ENCODE measurements around the gene WDR90. TPM values are rescaled to one million over a fixed set of nuclear protein-coding genes. Genes with fewer than 3 reads are reported as not detected.

WDR90 gene
- total and polyA plus RNA-seq, 2 of the 13 experiments (the other 11 are each of a cell fraction or from before 2014, with no cell fraction given), result 14.9 to 28.9 TPM

DNA sequence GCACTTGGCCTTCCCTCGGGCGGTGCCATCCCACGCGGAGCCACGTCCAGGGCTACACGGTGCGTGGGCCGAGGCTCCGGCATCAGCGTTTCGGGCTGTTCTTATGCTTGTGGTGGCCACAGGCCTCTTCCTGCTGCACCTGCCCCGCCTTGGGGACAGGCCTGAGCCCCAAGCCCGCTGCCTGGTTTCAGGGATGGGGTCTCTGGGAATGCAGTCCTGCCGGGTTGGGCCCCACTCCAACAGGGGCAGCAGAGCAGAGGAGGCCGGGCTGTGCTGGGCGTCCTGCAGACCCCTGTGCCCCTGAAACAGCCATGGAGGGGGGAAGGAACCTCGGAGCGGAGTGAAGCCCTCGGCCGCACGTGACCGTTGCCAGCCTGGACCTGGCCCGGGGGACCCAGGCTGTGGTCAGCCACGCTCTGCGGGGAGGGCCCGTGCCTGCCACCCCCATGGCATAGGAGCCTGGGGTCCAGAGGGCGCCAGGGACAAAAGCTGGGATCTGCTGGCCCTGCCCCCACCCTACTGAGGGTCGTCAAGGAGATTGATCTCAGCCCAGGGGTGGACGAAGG lies 18.8 kb upstream of the WDR90 start (continued):
- TF ChIP-seq ZBTB40 (IDR thresholded peaks at IDR 0.05) (no peak), ZBTB40 (CRISPR knock-in tag; IDR thresholded peaks at IDR 0.05) (no peak), ZNF292 (CRISPR knock-in tag; IDR thresholded peaks at IDR 0.05; ENCODE audit: borderline replicate concordance, low read depth) (no peak), STAG1 (CRISPR knock-in tag; IDR thresholded peaks at IDR 0.05) (no peak), POLR2G (IDR thresholded peaks at IDR 0.05; ENCODE audit: low read depth, low read length) (no peak; the same call in 1 of the 2 replicates), KDM1A (CRISPR knock-in tag; IDR thresholded peaks at IDR 0.05) (no peak), ZNF121 (CRISPR knock-in tag; IDR thresholded peaks at IDR 0.05) (0 out of 2 replicates have a peak, but pooled peaks have one; percentile 26), KAT2B (IDR thresholded peaks at IDR 0.05; ENCODE audit: borderline replicate concordance, low read depth, low read length) (no peak), NR0B2 (CRISPR knock-in tag; IDR thresholded peaks at IDR 0.05) (0 out of 2 replicates have a peak, but pooled peaks have one; percentile 20), NFIC (IDR thresholded peaks at IDR 0.05; ENCODE audit: low read length) (no peak), ZNF546 (CRISPR knock-in tag; conservative IDR thresholded peaks at IDR 0.05) (no peak; the same call in 1 of the 2 replicates), AGO2 (optimal IDR thresholded peaks at IDR 0.05; ENCODE audit: low read depth, low read length) (peak; percentile 78), CBX1 (IDR thresholded peaks at IDR 0.05; ENCODE audit: low read depth) (no peak)
- TF ChIP-seq, protein P1, sequence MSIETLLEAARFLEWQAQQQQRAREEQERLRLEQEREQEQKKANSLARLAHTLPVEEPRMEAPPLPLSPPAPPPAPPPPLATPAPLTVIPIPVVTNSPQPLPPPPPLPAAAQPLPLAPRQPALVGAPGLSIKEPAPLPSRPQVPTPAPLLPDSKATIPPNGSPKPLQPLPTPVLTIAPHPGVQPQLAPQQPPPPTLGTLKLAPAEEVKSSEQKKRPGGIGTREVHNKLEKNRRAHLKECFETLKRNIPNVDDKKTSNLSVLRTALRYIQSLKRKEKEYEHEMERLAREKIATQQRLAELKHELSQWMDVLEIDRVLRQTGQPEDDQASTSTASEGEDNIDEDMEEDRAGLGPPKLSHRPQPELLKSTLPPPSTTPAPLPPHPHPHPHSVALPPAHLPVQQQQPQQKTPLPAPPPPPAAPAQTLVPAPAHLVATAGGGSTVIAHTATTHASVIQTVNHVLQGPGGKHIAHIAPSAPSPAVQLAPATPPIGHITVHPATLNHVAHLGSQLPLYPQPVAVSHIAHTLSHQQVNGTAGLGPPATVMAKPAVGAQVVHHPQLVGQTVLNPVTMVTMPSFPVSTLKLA (IDR thresholded peaks at IDR 0.05), result no peak
- TF ChIP-seq, protein P2, sequence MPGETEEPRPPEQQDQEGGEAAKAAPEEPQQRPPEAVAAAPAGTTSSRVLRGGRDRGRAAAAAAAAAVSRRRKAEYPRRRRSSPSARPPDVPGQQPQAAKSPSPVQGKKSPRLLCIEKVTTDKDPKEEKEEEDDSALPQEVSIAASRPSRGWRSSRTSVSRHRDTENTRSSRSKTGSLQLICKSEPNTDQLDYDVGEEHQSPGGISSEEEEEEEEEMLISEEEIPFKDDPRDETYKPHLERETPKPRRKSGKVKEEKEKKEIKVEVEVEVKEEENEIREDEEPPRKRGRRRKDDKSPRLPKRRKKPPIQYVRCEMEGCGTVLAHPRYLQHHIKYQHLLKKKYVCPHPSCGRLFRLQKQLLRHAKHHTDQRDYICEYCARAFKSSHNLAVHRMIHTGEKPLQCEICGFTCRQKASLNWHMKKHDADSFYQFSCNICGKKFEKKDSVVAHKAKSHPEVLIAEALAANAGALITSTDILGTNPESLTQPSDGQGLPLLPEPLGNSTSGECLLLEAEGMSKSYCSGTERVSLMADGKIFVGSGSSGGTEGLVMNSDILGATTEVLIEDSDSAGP (CRISPR knock-in tag; IDR thresholded peaks at IDR 0.05; ENCODE audit: borderline replicate concordance), result peak; percentile 70; the same call in 1 of the 2 replicates
- TF ChIP-seq, protein P3, sequence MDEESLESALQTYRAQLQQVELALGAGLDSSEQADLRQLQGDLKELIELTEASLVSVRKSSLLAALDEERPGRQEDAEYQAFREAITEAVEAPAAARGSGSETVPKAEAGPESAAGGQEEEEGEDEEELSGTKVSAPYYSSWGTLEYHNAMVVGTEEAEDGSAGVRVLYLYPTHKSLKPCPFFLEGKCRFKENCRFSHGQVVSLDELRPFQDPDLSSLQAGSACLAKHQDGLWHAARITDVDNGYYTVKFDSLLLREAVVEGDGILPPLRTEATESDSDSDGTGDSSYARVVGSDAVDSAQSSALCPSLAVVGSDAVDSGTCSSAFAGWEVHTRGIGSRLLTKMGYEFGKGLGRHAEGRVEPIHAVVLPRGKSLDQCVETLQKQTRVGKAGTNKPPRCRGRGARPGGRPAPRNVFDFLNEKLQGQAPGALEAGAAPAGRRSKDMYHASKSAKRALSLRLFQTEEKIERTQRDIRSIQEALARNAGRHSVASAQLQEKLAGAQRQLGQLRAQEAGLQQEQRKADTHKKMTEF (CRISPR knock-in tag; IDR thresholded peaks at IDR 0.05), result no peak; the same call in 1 of the 2 replicates
